Measurements from ENCODE around the gene SLC49A3. TPM values are rescaled to one million over a fixed set of nuclear protein-coding genes. Genes with fewer than 3 reads are reported as not detected.

Gene SLC49A3
- total RNA-seq, 1 donor, result 5.6 TPM

- DNase-seq (ENCODE audit: low read depth), result no peak
- H3K4me3 ChIP-seq (ENCODE audit: low read depth, low read length), result no peak overlapping the region
- TF ChIP-seq CTCF (IDR thresholded peaks at IDR 0.05; ENCODE audit: insufficient read depth, low read length), result no peak
Measured at GRCh38 chr4:721261-722168, 32.6 kb upstream of the SLC49A3 start.

GRCh38 chr4:720111-720860, 31.3 kb upstream of the SLC49A3 start:
- no peak overlapping the region for H3K4me3 ChIP-seq (ENCODE audit: low read depth, low read length)
- no peak for DNase-seq (ENCODE audit: low read depth)
- TF ChIP-seq CTCF (IDR thresholded peaks at IDR 0.05; ENCODE audit: insufficient read depth, low read length), result no peak

GRCh38 chr4:718460-718859, 29.5 kb upstream of the SLC49A3 start:
- no peak overlapping the region for H3K4me3 ChIP-seq (ENCODE audit: low read depth, low read length)
- TF ChIP-seq CTCF (IDR thresholded peaks at IDR 0.05; ENCODE audit: insufficient read depth, low read length), result no peak
- no peak for DNase-seq (ENCODE audit: low read depth)

GRCh38 chr4:717601-718320, 28.8 kb upstream of the SLC49A3 start:
- H3K4me3 ChIP-seq (ENCODE audit: low read depth, low read length), result no peak overlapping the region
- TF ChIP-seq CTCF (IDR thresholded peaks at IDR 0.05; ENCODE audit: insufficient read depth, low read length), result no peak
- DNase-seq (ENCODE audit: low read depth), result no peak

- TF ChIP-seq CTCF (IDR thresholded peaks at IDR 0.05; ENCODE audit: insufficient read depth, low read length), result no peak
- no peak for DNase-seq (ENCODE audit: low read depth)
- H3K4me3 ChIP-seq (ENCODE audit: low read depth, low read length), result no peak overlapping the region
Measured at GRCh38 chr4:714087-714486, 25.1 kb upstream of the SLC49A3 start.

- H3K4me3 ChIP-seq (ENCODE audit: low read depth, low read length), result no peak overlapping the region
- TF ChIP-seq CTCF (IDR thresholded peaks at IDR 0.05; ENCODE audit: insufficient read depth, low read length), result no peak
Measured at GRCh38 chr4:712916-713632, 24.1 kb upstream of the SLC49A3 start.

More at GRCh38 chr4:712916-713632, 24.1 kb upstream of the SLC49A3 start:
- no peak for DNase-seq (ENCODE audit: low read depth)
